ENCODE measurements around the gene GAGE2A.
"Not testable (repeated sequence)": the region's sequence is repeated elsewhere in the genome, so short reads cannot be mapped to it uniquely, and the experiment has no call there.

DNA sequence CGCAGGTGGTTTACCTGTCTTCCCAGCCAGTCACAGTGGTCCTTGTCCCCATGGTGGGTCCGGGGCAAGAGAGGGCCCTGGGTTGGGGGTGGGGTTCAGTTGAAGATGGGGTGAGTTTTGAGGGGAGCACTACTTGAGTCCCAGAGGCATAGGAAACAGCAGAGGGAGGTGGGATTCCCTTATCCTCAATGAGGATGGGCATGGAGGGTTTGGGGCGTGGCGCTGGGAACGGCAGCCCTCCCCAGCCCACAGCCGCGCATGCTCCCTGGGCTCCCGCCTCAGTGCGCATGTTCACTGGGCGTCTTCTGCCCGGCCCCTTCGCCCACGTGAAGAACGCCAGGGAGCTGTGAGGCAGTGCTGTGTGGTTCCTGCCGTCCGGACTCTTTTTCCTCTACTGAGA is 9.4 kb downstream of the GAGE2A start, which contains the start of gene GAGE1:
- TF ChIP-seq, protein P1, sequence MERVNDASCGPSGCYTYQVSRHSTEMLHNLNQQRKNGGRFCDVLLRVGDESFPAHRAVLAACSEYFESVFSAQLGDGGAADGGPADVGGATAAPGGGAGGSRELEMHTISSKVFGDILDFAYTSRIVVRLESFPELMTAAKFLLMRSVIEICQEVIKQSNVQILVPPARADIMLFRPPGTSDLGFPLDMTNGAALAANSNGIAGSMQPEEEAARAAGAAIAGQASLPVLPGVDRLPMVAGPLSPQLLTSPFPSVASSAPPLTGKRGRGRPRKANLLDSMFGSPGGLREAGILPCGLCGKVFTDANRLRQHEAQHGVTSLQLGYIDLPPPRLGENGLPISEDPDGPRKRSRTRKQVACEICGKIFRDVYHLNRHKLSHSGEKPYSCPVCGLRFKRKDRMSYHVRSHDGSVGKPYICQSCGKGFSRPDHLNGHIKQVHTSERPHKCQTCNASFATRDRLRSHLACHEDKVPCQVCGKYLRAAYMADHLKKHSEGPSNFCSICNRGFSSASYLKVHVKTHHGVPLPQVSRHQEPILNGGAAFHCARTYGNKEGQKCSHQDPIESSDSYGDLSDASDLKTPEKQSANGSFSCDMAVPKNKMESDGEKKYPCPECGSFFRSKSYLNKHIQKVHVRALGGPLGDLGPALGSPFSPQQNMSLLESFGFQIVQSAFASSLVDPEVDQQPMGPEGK (CRISPR knock-in tag; IDR thresholded peaks at IDR 0.05; ENCODE audit: borderline replicate concordance): not testable (repeated sequence)
- TF ChIP-seq SNAI2, ESRRG (CRISPR knock-in tag; IDR thresholded peaks at IDR 0.05): not testable (repeated sequence)

Data from SK-N-SH treated with all-trans-retinoic acid at 6 μM for 48 hours (cell line).